ENCODE data around the gene ROR2. TPM values are rescaled to one million over a fixed set of nuclear protein-coding genes. Genes with fewer than 3 reads are reported as not detected.

ROR2 gene
- polyA plus RNA-seq, 3 donors = not detected

DNA sequence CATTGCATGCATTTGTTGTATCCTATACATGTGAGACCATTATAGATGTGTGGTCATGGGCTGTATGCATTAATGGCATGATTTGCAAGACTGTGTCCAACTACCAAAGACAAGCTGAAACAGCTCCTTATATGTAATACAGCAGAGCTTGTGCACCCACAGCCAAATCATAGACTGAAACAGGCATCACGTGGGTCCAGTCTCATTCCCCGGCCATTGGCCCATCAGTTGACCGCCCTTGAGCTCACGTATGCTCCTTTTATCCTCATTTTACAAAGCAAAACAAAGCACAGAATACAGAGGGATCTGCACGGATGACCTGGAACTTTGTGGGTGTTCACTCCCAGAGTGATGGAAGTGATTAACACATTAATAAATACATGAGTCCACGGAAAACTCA is 109.1 kb downstream of the ROR2 start:
- no peak overlapping the region for H3K27ac ChIP-seq (ENCODE audit: low read depth in 1 of 2, low read length in 2 of 2)
- Mint-ChIP-seq H3K4me1 (peaks cover 28% of the 10 kb centered on the region), H3K4me3 (no peak overlapping the region), H3K36me3 (no peaks in the 10 kb centered on the region), H3K27me3 (ENCODE audit: low read depth in 3 of 3) (peaks cover 9 to 16% (median 15%) of the 10 kb centered on the region in 3 donors), H3K9me3 (no peaks in the 10 kb centered on the region), H3K27ac (no peak overlapping the region)
- TF ChIP-seq, protein P1, sequence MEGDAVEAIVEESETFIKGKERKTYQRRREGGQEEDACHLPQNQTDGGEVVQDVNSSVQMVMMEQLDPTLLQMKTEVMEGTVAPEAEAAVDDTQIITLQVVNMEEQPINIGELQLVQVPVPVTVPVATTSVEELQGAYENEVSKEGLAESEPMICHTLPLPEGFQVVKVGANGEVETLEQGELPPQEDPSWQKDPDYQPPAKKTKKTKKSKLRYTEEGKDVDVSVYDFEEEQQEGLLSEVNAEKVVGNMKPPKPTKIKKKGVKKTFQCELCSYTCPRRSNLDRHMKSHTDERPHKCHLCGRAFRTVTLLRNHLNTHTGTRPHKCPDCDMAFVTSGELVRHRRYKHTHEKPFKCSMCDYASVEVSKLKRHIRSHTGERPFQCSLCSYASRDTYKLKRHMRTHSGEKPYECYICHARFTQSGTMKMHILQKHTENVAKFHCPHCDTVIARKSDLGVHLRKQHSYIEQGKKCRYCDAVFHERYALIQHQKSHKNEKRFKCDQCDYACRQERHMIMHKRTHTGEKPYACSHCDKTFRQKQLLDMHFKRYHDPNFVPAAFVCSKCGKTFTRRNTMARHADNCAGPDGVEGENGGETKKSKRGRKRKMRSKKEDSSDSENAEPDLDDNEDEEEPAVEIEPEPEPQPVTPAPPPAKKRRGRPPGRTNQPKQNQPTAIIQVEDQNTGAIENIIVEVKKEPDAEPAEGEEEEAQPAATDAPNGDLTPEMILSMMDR (IDR thresholded peaks at IDR 0.05) = no peak
- H3K27me3 ChIP-seq (ENCODE audit: control insufficient read depth in 2 of 2, insufficient read depth in 2 of 2, low read length in 2 of 2) = peaks cover 2 to 5% of the 10 kb centered on the region in 2 donors
- H3K79me2 ChIP-seq (ENCODE audit: insufficient read depth, low read length) = no peaks in the 10 kb centered on the region
- H3K9ac ChIP-seq (ENCODE audit: insufficient read depth, low read length, poor library complexity, severe bottlenecking) = no peak overlapping the region
- H3K4me1 ChIP-seq (ENCODE audit: control insufficient read depth in 1 of 2, insufficient read depth in 2 of 2, low read length in 2 of 2) = peaks cover 0 to 6% of the 10 kb centered on the region in 2 donors
- WGBS (ENCODE audit: insufficient coverage) = 98% methylated on average over 4 of the region's 6 CpGs
- no peaks in the 10 kb centered on the region for H4K20me1 ChIP-seq (ENCODE audit: insufficient read depth, low read length)
- H3K36me3 ChIP-seq (replicated peaks in 1 of 2; ENCODE audit: control insufficient read depth in 1 of 2, insufficient read depth in 2 of 2, low read length in 2 of 2) = no peaks in the 10 kb centered on the region
- no peak overlapping the region for H3K4me2 ChIP-seq (replicated peaks; ENCODE audit: extremely low read depth, low read length, poor library complexity, severe bottlenecking)
- H3K9me3 ChIP-seq (replicated peaks in 1 of 2; ENCODE audit: control insufficient read depth in 1 of 2, insufficient read depth in 1 of 2, low read length in 2 of 2) = no peaks in the 10 kb centered on the region
- intact Hi-C loops (cut with micrococcal nuclease) = no loop called here
- no peak overlapping the region for H3K4me3 ChIP-seq (replicated peaks in 1 of 3; ENCODE audit: low read depth in 2 of 3, low read length in 3 of 3)
- H2AFZ ChIP-seq (ENCODE audit: insufficient read depth, low read depth, low read length, poor library complexity, severe bottlenecking) = no peak overlapping the region
- no peak for DNase-seq

DNA sequence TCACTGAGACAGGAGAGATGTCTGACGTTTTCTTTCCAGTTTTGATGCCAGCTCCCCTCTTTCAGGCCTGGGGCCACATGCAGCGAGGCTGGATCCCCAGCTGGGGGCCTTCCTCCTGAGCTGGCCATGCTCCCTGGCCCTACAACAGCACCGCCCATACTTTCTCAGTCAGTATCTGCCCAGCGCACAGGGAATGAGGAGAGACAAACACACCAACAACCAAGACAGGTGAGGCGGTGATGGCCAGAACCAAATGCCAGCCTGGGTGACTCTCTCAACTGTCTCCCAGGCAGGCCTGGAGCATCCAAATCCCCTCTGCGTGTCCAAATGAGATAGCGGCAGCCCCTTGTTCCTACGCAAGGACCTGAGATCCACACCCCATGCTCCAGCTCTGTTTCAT is 109.6 kb downstream of the ROR2 start:
- Histone ChIP-seq H4K20me1 (ENCODE audit: insufficient read depth, low read length) (no peaks in the 10 kb centered on the region), H3K4me2 (replicated peaks; ENCODE audit: extremely low read depth, low read length, poor library complexity, severe bottlenecking) (no peak overlapping the region), H3K36me3 (replicated peaks in 1 of 2; ENCODE audit: control insufficient read depth in 1 of 2, insufficient read depth in 2 of 2, low read length in 2 of 2) (no peaks in the 10 kb centered on the region), H3K9me3 (replicated peaks in 1 of 2; ENCODE audit: control insufficient read depth in 1 of 2, insufficient read depth in 1 of 2, low read length in 2 of 2) (no peaks in the 10 kb centered on the region), H3K27me3 (ENCODE audit: control insufficient read depth in 2 of 2, insufficient read depth in 2 of 2, low read length in 2 of 2) (peaks cover 2 to 5% of the 10 kb centered on the region in 2 donors), H3K4me1 (ENCODE audit: control insufficient read depth in 1 of 2, insufficient read depth in 2 of 2, low read length in 2 of 2) (peaks cover 0 to 6% of the 10 kb centered on the region in 2 donors), H3K27ac (ENCODE audit: low read depth in 1 of 2, low read length in 2 of 2) (no peak overlapping the region), H3K4me3 (replicated peaks in 1 of 3; ENCODE audit: low read depth in 2 of 3, low read length in 3 of 3) (no peak overlapping the region), H3K9ac (ENCODE audit: insufficient read depth, low read length, poor library complexity, severe bottlenecking) (no peak overlapping the region), H3K79me2 (ENCODE audit: insufficient read depth, low read length) (no peaks in the 10 kb centered on the region), H2AFZ (ENCODE audit: insufficient read depth, low read depth, low read length, poor library complexity, severe bottlenecking) (no peak overlapping the region)
- TF ChIP-seq, protein P1 (IDR thresholded peaks at IDR 0.05) = no peak
- no peak overlapping the region for H3K4me3 Mint-ChIP-seq
- H3K27me3 Mint-ChIP-seq (ENCODE audit: low read depth in 3 of 3) = peaks cover 9 to 16% (median 15%) of the 10 kb centered on the region in 3 donors
- H3K27ac Mint-ChIP-seq = no peak overlapping the region
- intact Hi-C loops (cut with micrococcal nuclease) = no loop called here
- WGBS (ENCODE audit: insufficient coverage) = 91% methylated on average over 6 of the region's 8 CpGs
- H3K9me3 Mint-ChIP-seq = no peaks in the 10 kb centered on the region
- H3K4me1 Mint-ChIP-seq = peaks cover 28% of the 10 kb centered on the region
- H3K36me3 Mint-ChIP-seq = no peaks in the 10 kb centered on the region
- DNase-seq = no peak
